PFSK-1 (cell line): ENCODE data around the gene DGKZ.

Experiments used
- FOXP2 ChIP-seq: optimal IDR thresholded peaks from 2 replicates; pipeline ENCODE3; 2011; ENCODE audit warnings: borderline replicate concordance, control low read depth, inconsistent platforms; ENCODE audit not compliant: insufficient read depth; ENCODE audit errors: extremely low read length, extremely low read depth
- POLR2AphosphoS5 ChIP-seq: IDR thresholded peaks from 2 replicates; pipeline ENCODE4 v1.6.1; 2012; ENCODE audit warnings: low read depth, mild to moderate bottlenecking, control low read depth, low read length, moderate library complexity
- SIN3A ChIP-seq: IDR thresholded peaks from 2 replicates; pipeline ENCODE4 v1.6.1; 2012; ENCODE audit warnings: mild to moderate bottlenecking, low read length, moderate library complexity, borderline replicate concordance; ENCODE audit not compliant: insufficient read depth
- TAF1 ChIP-seq: IDR thresholded peaks from 2 replicates; pipeline ENCODE4 v1.6.1; 2012; ENCODE audit warnings: low read length, control low read depth, borderline replicate concordance; ENCODE audit not compliant: insufficient read depth
- TF ChIP-seq, protein P1 (sequence below), 2 experiments: IDR thresholded peaks; 2 replicates each; pipeline versions ENCODE4 v1.6.1 to v1.8.0; 2011 to 2012; ENCODE audit warnings: low read depth in 2 of 2, low read length in 2 of 2, control low read depth in 1 of 2, inconsistent platforms in 1 of 2, mild to moderate bottlenecking in 1 of 2, moderate library complexity in 1 of 2; ENCODE audit not compliant: insufficient read depth in 1 of 2

DGKZ gene

DNA sequence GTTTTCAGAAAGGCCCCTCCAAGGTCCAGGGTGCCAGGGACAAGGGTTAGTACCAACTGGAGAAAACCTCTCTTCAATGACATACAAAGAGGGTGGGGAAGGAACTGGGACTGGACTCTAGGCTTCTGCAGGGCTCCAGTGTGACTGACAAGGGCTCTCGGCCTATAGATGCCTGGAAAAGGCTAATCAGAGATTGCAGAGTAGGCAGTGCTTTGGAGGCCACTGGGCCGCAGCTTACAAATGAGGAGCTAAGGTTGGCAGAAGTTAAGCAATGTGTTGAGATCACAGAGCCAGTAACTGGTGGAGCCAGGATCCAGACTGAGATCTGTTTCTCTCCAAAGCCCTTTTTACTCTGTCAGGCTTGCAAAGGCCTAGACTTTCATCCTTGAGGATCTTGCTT is 7.4 kb upstream of the DGKZ start:
- no peak for TF ChIP-seq POLR2AphosphoS5
- no peak for TF ChIP-seq FOXP2
- no peak for TF ChIP-seq TAF1
- no peak for TF ChIP-seq SIN3A
- TF ChIP-seq, protein P1, sequence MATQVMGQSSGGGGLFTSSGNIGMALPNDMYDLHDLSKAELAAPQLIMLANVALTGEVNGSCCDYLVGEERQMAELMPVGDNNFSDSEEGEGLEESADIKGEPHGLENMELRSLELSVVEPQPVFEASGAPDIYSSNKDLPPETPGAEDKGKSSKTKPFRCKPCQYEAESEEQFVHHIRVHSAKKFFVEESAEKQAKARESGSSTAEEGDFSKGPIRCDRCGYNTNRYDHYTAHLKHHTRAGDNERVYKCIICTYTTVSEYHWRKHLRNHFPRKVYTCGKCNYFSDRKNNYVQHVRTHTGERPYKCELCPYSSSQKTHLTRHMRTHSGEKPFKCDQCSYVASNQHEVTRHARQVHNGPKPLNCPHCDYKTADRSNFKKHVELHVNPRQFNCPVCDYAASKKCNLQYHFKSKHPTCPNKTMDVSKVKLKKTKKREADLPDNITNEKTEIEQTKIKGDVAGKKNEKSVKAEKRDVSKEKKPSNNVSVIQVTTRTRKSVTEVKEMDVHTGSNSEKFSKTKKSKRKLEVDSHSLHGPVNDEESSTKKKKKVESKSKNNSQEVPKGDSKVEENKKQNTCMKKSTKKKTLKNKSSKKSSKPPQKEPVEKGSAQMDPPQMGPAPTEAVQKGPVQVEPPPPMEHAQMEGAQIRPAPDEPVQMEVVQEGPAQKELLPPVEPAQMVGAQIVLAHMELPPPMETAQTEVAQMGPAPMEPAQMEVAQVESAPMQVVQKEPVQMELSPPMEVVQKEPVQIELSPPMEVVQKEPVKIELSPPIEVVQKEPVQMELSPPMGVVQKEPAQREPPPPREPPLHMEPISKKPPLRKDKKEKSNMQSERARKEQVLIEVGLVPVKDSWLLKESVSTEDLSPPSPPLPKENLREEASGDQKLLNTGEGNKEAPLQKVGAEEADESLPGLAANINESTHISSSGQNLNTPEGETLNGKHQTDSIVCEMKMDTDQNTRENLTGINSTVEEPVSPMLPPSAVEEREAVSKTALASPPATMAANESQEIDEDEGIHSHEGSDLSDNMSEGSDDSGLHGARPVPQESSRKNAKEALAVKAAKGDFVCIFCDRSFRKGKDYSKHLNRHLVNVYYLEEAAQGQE (IDR thresholded peaks at IDR 0.05; ENCODE audit: insufficient read depth in 1 of 2, low read depth in 2 of 2, low read length in 2 of 2), result no peak

DNA sequence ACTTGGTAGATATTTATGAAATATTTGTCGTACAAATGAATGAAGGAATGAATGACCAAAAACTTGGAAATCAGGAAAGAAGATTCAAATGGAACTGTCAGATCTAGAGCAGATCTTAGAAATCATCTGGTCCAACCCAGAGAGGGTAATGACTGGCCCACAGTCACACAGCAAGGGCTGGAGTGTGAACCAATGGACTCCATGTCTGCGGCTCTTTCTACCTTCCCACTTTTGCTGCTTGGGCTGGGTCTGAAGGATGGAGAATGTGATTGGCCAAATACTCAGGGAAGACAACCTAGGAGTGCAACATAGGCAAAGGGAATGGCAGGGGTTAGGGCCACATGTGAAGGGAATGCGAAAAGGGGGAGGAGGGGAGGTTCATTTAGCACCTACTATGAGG is 5.8 kb upstream of the DGKZ start:
- TF ChIP-seq FOXP2 (no peak), SIN3A (no peak), POLR2AphosphoS5 (no peak), TAF1 (no peak)
- TF ChIP-seq, protein P1 (IDR thresholded peaks at IDR 0.05; ENCODE audit: insufficient read depth in 1 of 2, low read depth in 2 of 2, low read length in 2 of 2), result no peak

DNA sequence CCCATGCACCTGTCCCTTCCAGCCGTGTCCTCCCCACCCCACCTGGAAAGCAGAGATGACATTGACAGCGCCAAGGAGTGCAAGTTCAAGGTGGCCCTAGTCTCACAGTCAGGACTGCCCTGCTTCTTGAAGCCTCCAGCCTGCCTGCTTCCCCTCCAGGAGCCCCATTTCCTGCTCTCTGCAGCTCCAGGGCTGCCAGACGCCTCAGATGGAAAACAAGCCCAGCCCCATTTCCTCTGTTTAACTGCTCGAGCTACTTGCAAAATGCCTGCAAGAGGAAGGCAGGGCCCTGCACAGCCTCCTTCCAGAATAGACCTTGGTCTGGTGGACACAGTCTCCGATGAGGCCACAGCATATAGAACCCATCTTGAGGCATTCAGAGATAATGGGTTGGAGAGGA is 5.0 kb upstream of the DGKZ start:
- TF ChIP-seq, protein P1 (IDR thresholded peaks at IDR 0.05; ENCODE audit: insufficient read depth in 1 of 2, low read depth in 2 of 2, low read length in 2 of 2), result no peak
- TF ChIP-seq FOXP2 (no peak), TAF1 (no peak), POLR2AphosphoS5 (no peak; the same call in 1 of the 2 replicates), SIN3A (no peak)

DNA sequence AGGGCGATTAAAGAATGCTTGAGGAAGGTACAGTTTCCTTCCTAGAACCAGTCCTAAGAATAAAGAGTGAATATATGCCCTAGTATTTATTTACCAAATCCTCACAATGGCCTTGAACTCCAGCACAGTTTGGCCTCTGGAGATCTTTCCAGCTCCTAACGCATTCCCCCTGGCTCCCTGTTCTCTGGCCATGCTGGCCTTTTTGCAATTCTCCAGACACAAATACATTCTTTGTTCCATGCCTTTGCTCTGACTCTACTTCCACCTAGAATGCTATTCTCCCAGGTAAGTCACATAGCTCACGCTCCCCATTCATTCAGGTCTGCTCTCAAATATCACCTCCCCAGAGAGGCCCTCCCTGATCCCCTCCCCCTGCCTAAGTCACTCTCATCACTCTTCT is 3.7 kb upstream of the DGKZ start:
- no peak for TF ChIP-seq FOXP2
- no peak for TF ChIP-seq POLR2AphosphoS5
- no peak for TF ChIP-seq SIN3A
- TF ChIP-seq, protein P1 (IDR thresholded peaks at IDR 0.05; ENCODE audit: insufficient read depth in 1 of 2, low read depth in 2 of 2, low read length in 2 of 2), result no peak
- TF ChIP-seq TAF1, result no peak

DNA sequence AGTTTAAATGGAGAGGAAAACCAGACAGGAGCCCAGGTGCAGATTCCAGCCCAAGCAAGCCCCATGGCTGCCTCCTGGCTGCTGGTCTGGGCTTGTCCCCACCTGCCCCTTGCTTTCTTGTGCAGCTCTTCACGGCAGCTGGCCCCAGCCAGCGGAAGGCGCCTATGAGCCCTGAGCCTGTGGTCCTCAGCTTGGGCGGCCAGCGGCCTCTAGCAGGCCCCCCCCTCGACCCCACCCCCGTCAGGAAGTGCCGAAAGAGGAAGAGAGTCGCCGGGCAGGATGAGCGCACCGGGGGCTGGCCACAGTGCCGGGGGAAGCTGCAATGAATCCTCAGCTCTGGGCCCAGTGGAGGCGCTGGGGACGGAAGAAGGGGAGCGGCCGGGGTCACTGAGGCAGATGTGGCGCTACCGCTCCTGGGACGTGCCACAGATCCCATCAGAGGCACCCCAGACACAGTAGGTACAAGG is 2.1 kb upstream of the DGKZ start:
- peak; percentile 68; the same call in 1 of the 2 replicates for TF ChIP-seq POLR2AphosphoS5
- TF ChIP-seq, protein P1 (IDR thresholded peaks at IDR 0.05; ENCODE audit: insufficient read depth in 1 of 2, low read depth in 2 of 2, low read length in 2 of 2), result 0 out of 4 replicates have a peak, but pooled peaks of 1 of the 2 experiments have one; percentile 12
- TF ChIP-seq TAF1, result peak; percentile 67
- peak; percentile 84; the same call in 1 of the 2 replicates for TF ChIP-seq SIN3A
- TF ChIP-seq FOXP2, result no peak
